Peyer's patch (tissue), 4 donors: ENCODE results near the gene EXOC4.

Experiments used
- POLR2A ChIP-seq, 2 donors: fragments of 450-650 bp; IDR thresholded peaks; one replicate each; pipeline ENCODE4 v1.5.1; 2017; ENCODE audit warnings: antibody characterized with exemption in 2 of 2, mild to moderate bottlenecking in 2 of 2, moderate library complexity in 2 of 2
- TF ChIP-seq, protein P1 (sequence below), 6 experiments: fragments of 450-650 bp in 4 of 6; fragments of 200-600 bp in 2 of 6; sonication (generic) in 1 of 6; IDR thresholded peaks; one replicate each; pipeline ENCODE4 v1.5.1; 2017 to 2019; ENCODE audit warnings: antibody characterized with exemption in 6 of 6, mild to moderate bottlenecking in 3 of 6, moderate library complexity in 1 of 6

DNA sequence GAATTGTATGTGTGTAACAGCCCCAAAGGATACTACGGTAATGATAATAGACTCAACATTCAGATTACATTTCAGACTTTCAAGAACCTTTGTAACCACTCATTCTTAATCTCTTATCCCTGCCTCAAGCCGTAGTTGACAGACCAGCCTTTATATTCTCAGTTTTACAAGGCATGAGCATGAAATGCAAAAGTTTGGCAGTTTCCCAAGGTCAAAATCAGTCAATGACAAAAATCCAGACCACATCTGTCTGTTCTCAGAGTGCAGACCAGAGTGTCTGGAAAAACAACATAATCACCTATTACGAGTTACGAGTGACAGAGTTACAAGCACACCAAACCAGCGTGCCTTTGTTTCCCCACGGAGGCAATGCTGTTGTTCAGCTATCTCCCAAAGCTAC, 695.7 kb downstream of the EXOC4 start:
- TF ChIP-seq, protein P1, sequence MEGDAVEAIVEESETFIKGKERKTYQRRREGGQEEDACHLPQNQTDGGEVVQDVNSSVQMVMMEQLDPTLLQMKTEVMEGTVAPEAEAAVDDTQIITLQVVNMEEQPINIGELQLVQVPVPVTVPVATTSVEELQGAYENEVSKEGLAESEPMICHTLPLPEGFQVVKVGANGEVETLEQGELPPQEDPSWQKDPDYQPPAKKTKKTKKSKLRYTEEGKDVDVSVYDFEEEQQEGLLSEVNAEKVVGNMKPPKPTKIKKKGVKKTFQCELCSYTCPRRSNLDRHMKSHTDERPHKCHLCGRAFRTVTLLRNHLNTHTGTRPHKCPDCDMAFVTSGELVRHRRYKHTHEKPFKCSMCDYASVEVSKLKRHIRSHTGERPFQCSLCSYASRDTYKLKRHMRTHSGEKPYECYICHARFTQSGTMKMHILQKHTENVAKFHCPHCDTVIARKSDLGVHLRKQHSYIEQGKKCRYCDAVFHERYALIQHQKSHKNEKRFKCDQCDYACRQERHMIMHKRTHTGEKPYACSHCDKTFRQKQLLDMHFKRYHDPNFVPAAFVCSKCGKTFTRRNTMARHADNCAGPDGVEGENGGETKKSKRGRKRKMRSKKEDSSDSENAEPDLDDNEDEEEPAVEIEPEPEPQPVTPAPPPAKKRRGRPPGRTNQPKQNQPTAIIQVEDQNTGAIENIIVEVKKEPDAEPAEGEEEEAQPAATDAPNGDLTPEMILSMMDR (IDR thresholded peaks at IDR 0.05), result no peak
- TF ChIP-seq POLR2A (IDR thresholded peaks at IDR 0.05), result no peak
